Gastrocnemius medialis (tissue), 4 donors: Measurements from ENCODE around the gene ENGASE. TPM values are rescaled to one million over a fixed set of nuclear protein-coding genes. Genes with fewer than 3 reads are reported as not detected.

Experiments used
- ATAC-seq, 2 donors: fragments of 150-250 bp; one replicate each; pipeline ENCODE4 v1.9.1; 2016
- DNase-seq, 2 donors: peaks; one replicate each; pipeline ENCODE4 v3.0.0-alpha.2; 2019
- H3K27ac ChIP-seq, 4 donors: fragments of 200-600 bp; sonication (generic); 1 replicate in 1 of 4; 2 replicates in 3 of 4; pipeline ENCODE4 v1.5.1; 2016 to 2018; ENCODE audit warnings: mild to moderate bottlenecking in 2 of 4, moderate library complexity in 1 of 4
- H3K27me3 ChIP-seq, 3 donors: fragments of 200-600 bp; sonication (generic) in 2 of 3; 1 replicate in 1 of 3; 2 replicates in 2 of 3; pipeline versions ENCODE4 v1.5.1 to v1.6.0; 2016 to 2019; ENCODE audit warnings: mild to moderate bottlenecking in 1 of 3, moderate library complexity in 1 of 3
- H3K36me3 ChIP-seq, 2 donors: fragments of 200-600 bp; sonication (generic) in 1 of 2; one replicate each; pipeline ENCODE4 v1.5.1; 2017 to 2018
- H3K4me1 ChIP-seq, 2 donors: fragments of 200-600 bp; sonication (generic) in 1 of 2; one replicate each; pipeline ENCODE4 v1.5.1; 2016 to 2017; ENCODE audit warnings: mild to moderate bottlenecking in 2 of 2
- H3K4me3 ChIP-seq, 4 donors: fragments of 200-600 bp; sonication (generic) in 3 of 4; 1 replicate in 1 of 4; 2 replicates in 3 of 4; pipeline ENCODE4 v1.5.1; 2016 to 2019; ENCODE audit warnings: mild to moderate bottlenecking in 2 of 4
- H3K9me3 ChIP-seq, 3 donors: fragments of 200-600 bp; sonication (generic) in 2 of 3; 1 replicate in 1 of 3; 2 replicates in 2 of 3; pipeline ENCODE4 v1.5.1; 2016 to 2019
- POLR2A ChIP-seq, 2 donors: fragments of 450-650 bp; IDR thresholded peaks; one replicate each; pipeline ENCODE4 v1.6.1; 2017; ENCODE audit warnings: antibody characterized with exemption in 2 of 2, mild to moderate bottlenecking in 2 of 2, moderate library complexity in 2 of 2
- in situ Hi-C, 4 donors: fragments of 200-750 bp; cut with MboI; loops; one replicate each; pipeline versions ENCODE4 v1.15.0 to v1.8.0; 2017; ENCODE audit warnings: low sequenced_read_pairs in 4 of 4
- intact Hi-C: fragments of 100-400 bp; cut with DNase I; formaldehyde crosslinking; loops from one replicate; pipeline ENCODE4 v1.15.1; 2023; ENCODE audit warnings: low total_unique reads
- total RNA-seq, 4 donors: library from RNA; depleted of rRNA; stranded (reverse); fragments of >200 nt; gene quantifications; one replicate each; pipeline versions ENCODE4 v1.1.0 to v1.2.3, GENCODE V29; 2016
- TF ChIP-seq, protein P1 (sequence below), 5 experiments: fragments of 450-650 bp in 3 of 5; fragments of 200-600 bp in 2 of 5; sonication (generic) in 2 of 5; IDR thresholded peaks in 4 of 5; conservative IDR thresholded peaks in 1 of 5; 1 replicate in 4 of 5; 2 replicates in 1 of 5; pipeline ENCODE4 v1.5.1; 2016 to 2019; ENCODE audit warnings: antibody characterized with exemption in 5 of 5, mild to moderate bottlenecking in 3 of 5, moderate library complexity in 3 of 5

ENGASE gene
- total RNA-seq, 4 donors from 2014 or later = 5.1 to 14.2 (median 9.3) TPM

GRCh38 chr17:79042421-79043190 lies 32.0 kb upstream of the ENGASE start:
- no peaks in the 10 kb centered on the region for H3K36me3 ChIP-seq
- peaks cover 10 to 13% of the 10 kb centered on the region in 2 donors for H3K4me1 ChIP-seq
- peaks cover 0 to 3% (median 0%) of the 10 kb centered on the region in 3 donors for H3K27me3 ChIP-seq
- in situ Hi-C loops (no loop called here), intact Hi-C loops (loop anchor here (1.0 kb wide), 1 partner anchor 23 kb away; no protein-coding TSS in a partner anchor)
- ATAC-seq (peak; percentile 44 to 51), DNase-seq (peak; percentile 42 to 61)
- no peaks in the 10 kb centered on the region for H3K9me3 ChIP-seq
- TF ChIP-seq, protein P1, sequence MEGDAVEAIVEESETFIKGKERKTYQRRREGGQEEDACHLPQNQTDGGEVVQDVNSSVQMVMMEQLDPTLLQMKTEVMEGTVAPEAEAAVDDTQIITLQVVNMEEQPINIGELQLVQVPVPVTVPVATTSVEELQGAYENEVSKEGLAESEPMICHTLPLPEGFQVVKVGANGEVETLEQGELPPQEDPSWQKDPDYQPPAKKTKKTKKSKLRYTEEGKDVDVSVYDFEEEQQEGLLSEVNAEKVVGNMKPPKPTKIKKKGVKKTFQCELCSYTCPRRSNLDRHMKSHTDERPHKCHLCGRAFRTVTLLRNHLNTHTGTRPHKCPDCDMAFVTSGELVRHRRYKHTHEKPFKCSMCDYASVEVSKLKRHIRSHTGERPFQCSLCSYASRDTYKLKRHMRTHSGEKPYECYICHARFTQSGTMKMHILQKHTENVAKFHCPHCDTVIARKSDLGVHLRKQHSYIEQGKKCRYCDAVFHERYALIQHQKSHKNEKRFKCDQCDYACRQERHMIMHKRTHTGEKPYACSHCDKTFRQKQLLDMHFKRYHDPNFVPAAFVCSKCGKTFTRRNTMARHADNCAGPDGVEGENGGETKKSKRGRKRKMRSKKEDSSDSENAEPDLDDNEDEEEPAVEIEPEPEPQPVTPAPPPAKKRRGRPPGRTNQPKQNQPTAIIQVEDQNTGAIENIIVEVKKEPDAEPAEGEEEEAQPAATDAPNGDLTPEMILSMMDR (IDR thresholded peaks at IDR 0.05 in 4 of 5, conservative IDR thresholded peaks at IDR 0.05 in 1 of 5) = peak; percentile 72 to 89 (median 83)
- no peak for TF ChIP-seq POLR2A (IDR thresholded peaks at IDR 0.05)
- H3K4me3 ChIP-seq = no peak overlapping the region
- H3K27ac ChIP-seq = no peak overlapping the region

DNA sequence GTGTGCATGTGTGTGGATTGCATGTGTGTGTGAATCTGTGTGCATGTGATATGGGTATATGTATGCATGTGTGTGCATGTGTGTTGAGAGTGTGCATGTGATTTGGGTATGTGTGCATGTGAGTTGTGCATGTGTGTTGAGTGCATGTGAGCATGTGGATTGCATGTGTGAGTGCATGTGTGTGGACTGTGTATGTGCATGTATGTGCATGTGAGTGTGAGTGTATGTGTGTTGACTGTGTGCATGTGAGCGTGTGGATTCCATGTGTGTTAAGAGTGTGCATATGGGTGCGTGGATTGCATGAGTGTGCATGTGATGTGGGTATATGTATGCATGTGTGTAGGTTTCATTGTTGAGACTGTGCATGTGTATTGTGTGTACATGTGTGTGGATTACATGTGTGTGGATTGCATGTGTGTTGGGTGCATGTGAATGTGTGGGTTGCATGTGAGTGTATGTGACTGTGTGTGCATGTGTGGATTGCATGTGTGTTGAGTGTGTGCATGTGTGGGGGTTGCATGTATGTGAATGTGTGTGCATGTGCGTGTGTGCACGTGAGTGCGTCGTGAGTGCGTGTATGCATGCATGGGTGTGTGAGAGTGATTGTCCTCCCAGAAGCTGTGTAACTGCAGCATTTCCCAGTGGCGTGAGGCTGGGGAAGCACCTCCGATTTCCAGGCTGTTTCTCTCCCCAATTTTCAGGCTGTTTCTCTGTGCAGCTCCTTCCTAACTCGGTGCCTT lies 31.3 kb upstream of the ENGASE start:
- intact Hi-C loops (no loop called here), in situ Hi-C loops (no loop called here)
- ATAC-seq = no peak
- Histone ChIP-seq H3K36me3 (no peaks in the 10 kb centered on the region), H3K4me3 (no peak overlapping the region), H3K27ac (no peak overlapping the region), H3K4me1 (peaks cover 10 to 13% of the 10 kb centered on the region in 2 donors), H3K9me3 (no peaks in the 10 kb centered on the region), H3K27me3 (peaks cover 0 to 3% (median 0%) of the 10 kb centered on the region in 3 donors)
- TF ChIP-seq, protein P1 (IDR thresholded peaks at IDR 0.05 in 4 of 5, conservative IDR thresholded peaks at IDR 0.05 in 1 of 5) = no peak
- no peak for TF ChIP-seq POLR2A (IDR thresholded peaks at IDR 0.05)
- no peak for DNase-seq

GRCh38 chr17:79043931-79044320 lies 30.7 kb upstream of the ENGASE start:
- in situ Hi-C loops = no loop called here
- peaks cover 10 to 13% of the 10 kb centered on the region in 2 donors for H3K4me1 ChIP-seq
- TF ChIP-seq, protein P1 (IDR thresholded peaks at IDR 0.05 in 4 of 5, conservative IDR thresholded peaks at IDR 0.05 in 1 of 5) = no peak
- no peak for TF ChIP-seq POLR2A (IDR thresholded peaks at IDR 0.05)
- ATAC-seq (no peak), DNase-seq (no peak)
- H3K27me3 ChIP-seq = peaks cover 0 to 3% (median 0%) of the 10 kb centered on the region in 3 donors
- no peak overlapping the region for H3K27ac ChIP-seq
- intact Hi-C loops = no loop called here
- H3K36me3 ChIP-seq = no peaks in the 10 kb centered on the region
- H3K4me3 ChIP-seq = no peak overlapping the region
- no peaks in the 10 kb centered on the region for H3K9me3 ChIP-seq

- H3K36me3 ChIP-seq = no peaks in the 10 kb centered on the region
- in situ Hi-C loops (no loop called here), intact Hi-C loops (no loop called here)
- peaks cover 10 to 13% of the 10 kb centered on the region in 2 donors for H3K4me1 ChIP-seq
- H3K27me3 ChIP-seq = peaks cover 0 to 3% (median 0%) of the 10 kb centered on the region in 3 donors
- H3K4me3 ChIP-seq = no peak overlapping the region
- no peak overlapping the region for H3K27ac ChIP-seq
- ATAC-seq = no peak
- TF ChIP-seq, protein P1 (IDR thresholded peaks at IDR 0.05 in 4 of 5, conservative IDR thresholded peaks at IDR 0.05 in 1 of 5) = no peak
- no peak for TF ChIP-seq POLR2A (IDR thresholded peaks at IDR 0.05)
- no peaks in the 10 kb centered on the region for H3K9me3 ChIP-seq
- no peak for DNase-seq
Measured at GRCh38 chr17:79044462-79044861, 30.2 kb upstream of the ENGASE start.
